HG02852 (cell line): ENCODE results near the gene ST7.

Source experiments
- ATAC-seq: cut with Tn5 transposase; IDR thresholded peaks from one replicate; pipeline ENCODE4 v1.9.1; 2021; ENCODE audit warnings: mild to moderate bottlenecking, moderate library complexity; ENCODE audit not compliant: unreplicated experiment

The ST7 gene

GRCh38 chr7:117006907-117007684 lies 53.8 kb downstream of the ST7 start:
- no peak for ATAC-seq

- ATAC-seq = no peak
Measured at GRCh38 chr7:117008118-117008885, 55.0 kb downstream of the ST7 start.

DNA sequence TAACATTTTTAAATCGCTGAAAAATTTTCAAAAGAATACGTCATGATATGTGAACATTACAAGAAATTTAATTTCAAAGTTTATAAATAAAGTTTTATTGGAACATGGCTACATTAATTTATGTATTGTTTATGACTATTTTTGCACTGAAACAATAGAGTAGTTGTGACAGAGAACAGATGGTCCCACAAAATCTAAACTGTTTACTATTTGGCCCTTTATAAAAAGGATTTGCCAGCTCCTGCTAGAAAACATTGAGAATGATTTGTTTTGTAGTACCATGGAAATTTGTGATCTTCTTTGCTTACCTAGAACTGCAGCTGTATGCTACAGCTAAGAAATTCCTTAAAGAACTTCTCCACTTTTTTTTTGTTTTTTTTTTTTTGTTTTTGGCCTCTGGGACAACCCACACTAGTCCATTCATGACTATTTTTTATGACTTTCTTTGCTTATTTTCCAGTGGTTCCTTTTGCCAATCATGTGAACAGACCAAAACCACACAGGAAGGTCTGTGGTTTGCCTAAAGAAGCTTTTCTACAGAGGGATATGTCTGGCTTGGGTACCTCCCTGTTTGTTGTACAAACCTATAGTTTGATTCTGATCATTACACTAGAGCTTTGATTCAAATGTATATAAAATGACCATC lies 55.7 kb downstream of the ST7 start:
- no peak for ATAC-seq

DNA sequence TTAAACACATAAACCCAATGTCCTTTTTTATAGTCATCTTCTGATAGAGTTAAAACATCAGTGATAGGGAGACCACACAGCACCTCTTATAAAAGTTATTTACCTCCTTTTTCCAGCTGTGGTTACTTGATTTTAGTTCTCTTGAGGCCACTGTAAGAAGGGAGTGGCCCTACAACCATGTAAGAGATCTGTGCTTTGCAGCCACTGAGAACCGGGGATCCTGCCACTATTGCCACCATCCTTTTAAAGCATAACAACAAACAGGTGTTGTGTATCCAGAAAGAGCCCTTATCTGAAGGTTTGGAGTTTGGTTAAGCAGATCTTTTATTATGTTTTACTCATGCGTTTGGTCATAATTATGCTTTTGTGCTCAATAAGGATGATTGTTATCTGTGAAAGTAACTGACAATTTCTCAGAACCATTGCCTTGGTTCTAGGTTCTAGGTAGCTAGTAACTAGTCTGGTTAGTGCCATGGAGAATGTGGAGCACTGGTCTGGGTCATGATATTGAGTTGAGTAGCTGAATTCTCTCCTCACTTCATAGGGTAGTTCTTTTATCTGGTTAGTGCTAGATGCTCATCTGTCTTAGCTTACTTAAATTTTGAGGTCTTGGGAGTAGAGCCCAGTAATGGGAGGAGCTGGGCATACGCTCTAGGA lies 56.5 kb downstream of the ST7 start:
- ATAC-seq = no peak

- peak; percentile 57 for ATAC-seq
Measured at GRCh38 chr7:117010375-117011133, 57.3 kb downstream of the ST7 start.

- peak; percentile 77 for ATAC-seq
Measured at GRCh38 chr7:117011419-117012260, 58.3 kb downstream of the ST7 start.

- ATAC-seq = peak; percentile 4
Measured at GRCh38 chr7:117012284-117012683, 59.0 kb downstream of the ST7 start.

GRCh38 chr7:117012696-117013095 lies 59.4 kb downstream of the ST7 start:
- no peak for ATAC-seq

DNA sequence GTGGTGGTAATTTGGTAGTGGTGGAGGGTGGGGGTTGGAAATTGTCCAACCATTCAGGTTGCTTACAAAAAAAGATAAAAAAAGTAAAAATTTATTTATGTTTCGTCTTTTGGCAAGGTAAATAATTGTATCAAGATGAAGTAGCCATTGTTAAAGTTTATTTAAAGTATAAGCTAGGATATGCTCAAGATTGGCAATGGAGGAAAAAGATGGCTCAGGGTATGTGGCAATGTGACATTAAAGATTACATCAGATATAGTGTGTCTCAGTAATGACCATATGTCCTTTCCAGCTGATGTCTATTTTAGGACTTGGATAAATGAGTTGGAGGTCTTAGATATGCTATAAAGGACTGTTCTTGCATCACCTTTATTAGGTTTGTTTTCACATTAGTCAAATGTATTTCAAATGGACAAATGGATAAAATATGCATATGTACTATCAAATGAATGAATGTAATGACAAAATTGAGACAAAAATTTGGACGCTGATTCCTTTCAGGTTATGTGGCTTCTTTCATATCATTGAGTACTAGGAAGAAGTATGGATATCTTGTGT lies 60.9 kb downstream of the ST7 start:
- no peak for ATAC-seq

- peak; percentile 24 for ATAC-seq
Measured at GRCh38 chr7:117014673-117015133, 61.4 kb downstream of the ST7 start.

DNA sequence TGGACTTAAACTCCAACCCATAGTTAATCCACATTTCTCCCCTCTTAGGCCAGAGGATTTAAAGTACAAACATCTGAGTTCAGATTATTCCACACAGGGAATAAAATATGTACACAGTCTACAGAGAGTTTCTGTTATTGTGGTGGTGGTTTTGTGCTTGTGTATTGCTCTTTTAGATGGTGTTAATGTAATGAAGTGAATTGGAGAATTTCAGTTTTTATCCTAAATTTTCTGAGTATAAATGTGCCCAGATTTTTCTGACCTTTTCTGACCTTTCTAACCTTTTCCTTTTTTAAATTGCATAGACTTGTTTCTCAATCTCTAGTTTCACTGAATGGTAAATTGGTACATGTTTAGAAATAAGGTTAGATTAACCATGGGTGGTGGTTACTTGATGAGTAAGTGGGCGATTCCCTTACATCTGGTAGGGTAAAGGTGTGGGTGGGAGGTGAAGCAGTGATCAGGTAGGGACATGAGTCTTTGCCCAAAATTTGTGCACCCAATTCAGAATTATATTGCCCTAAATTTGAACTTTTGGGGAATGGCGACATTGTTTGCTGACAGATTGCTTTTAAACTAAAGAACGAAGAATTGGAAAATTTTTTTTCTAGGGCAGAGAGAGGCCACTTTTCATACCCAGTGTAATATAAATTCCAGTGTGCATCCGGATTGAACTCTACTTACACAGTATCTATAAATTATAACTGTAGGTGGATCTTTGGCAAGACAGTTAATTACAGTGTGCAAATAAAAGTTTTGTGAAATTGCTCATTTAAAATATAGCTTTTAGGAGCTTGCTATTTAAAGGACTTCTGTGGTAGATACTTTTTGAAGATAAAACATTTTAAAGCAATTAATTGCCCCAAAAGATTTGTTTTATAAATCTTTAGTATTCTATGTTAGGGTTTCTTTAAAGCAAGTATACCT lies 62.2 kb downstream of the ST7 start:
- no peak for ATAC-seq

GRCh38 chr7:117017017-117017451 lies 63.7 kb downstream of the ST7 start:
- no peak for ATAC-seq

DNA sequence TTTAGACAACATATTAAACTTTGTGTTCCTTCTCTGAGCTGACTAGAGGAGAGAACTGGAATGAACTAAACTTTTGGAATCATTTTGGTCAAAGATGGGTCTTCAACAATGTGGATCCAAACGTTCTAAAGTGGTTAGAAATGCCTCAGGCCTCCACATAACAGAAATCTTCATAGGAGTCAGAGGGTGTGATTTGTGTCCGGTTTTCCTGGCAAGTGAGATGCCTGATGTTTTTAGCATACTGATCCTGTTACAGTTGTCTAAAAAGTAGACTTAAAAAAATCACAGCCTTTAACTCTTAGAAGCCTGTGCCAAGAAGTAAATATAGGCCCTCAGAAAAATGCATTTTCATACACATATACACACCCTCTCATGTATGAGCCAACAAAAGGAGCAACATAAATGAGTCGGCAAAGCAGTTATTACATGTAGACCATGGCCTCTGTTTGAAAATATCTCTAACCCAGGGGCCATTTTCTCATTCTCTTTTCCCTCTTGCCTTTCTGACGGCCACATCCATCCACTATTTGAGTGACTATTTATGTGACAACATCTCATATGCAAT lies 64.5 kb downstream of the ST7 start:
- no peak for ATAC-seq

DNA sequence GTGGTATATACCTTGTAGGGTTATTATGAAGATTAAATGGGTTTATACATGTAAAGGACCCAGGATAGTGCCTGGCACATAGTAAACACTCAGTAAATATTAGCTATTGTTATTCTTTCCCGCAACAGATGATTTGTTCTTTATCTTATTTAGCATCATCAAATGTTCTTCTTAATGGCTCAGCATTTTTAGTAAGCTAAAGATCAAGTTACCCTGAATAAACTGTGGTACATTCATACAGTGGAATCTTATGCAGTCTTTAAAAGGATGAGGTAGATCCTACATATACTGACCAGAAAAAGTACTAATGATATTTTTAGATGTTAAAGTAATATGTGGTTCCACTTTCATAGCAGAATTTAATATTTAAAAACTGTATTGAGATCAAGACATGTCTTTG lies 65.4 kb downstream of the ST7 start:
- no peak for ATAC-seq

DNA sequence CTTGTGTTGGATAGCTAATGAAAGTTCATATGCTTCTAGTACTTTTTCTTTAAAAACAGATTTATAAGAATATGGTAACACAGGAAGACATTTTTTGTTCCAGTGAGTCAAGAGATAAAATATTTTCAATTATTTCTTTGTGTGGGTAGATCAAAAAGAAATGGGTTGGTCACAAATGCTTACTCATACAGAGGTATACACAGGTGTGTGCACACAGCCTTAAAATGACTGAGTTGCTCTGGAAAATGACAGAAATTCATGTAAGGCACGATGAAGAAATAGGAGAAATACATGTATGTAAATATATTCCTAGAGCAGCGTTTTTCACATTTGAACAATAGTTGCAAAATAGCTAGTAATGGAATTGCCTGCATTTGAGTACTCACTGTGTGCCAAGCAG lies 66.0 kb downstream of the ST7 start:
- no peak for ATAC-seq

DNA sequence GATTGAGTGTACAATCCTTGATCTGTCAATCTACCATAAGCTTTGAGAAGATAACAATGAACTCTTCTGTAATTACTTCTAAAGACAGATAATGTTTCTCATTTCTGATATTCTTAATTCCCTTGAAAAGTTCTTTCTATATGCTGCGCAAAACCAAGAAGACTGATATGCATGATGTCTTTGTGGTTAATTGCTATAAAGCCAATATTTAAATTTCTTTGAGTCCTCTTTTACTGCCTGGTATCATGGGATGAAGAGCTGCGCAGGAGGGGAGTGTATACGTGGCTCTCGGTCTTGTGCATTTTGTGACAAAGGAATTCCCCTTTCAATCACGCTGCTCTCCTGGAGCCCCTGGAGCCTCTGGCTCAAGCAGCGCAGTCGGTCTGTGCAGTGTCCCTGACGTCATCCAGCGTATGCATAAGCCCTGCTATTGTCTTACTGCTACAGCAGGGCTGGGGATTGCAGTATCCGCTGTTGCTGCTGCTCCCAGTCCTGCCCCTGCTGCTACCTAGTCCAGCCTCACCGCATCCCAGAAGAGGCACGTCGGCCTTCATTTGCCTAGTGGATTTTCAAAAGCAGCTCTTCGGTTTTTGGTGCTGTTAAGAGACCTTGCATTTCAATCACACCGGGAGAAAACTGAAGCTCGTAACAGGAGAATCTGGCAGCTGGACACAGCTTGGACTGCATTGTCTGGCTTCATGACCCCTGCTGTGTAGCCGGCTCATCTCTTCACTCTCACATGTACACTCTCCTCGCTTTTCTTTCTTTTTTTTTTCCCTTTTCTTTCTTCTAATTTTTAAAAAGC lies 66.7 kb downstream of the ST7 start:
- ATAC-seq = no peak

GRCh38 chr7:117020591-117020973 lies 67.3 kb downstream of the ST7 start:
- no peak for ATAC-seq
